GM23338 (cell line): ENCODE data around the gene DRAM2.

ENCODE experiments used
- CREB1 ChIP-seq: fragments of 250-450 bp; sonication (Bioruptor Pico); IDR thresholded peaks from 2 replicates; pipeline ENCODE4 v1.5.0; 2020; ENCODE audit warnings: low read depth, mild to moderate bottlenecking, moderate library complexity
- CTCF ChIP-seq, 2 experiments: fragments of 200-600 bp in 1 of 2; sonication (generic) in 1 of 2; conservative IDR thresholded peaks; 2 replicates each; pipeline versions ENCODE4 v1.5.1 to v1.6.1; 2016 to 2017; ENCODE audit warnings: antibody characterized with exemption in 2 of 2, low read depth in 2 of 2, mild to moderate bottlenecking in 2 of 2, moderate library complexity in 1 of 2
- ETS1 ChIP-seq: IDR thresholded peaks from 2 replicates; pipeline ENCODE4 v1.6.1; 2016; ENCODE audit warnings: antibody characterized with exemption
- EZH2 ChIP-seq: fragments of 200-600 bp; sonication (generic); IDR thresholded peaks from one replicate; pipeline ENCODE4 v1.8.0; 2017; ENCODE audit warnings: antibody characterized with exemption, mild to moderate bottlenecking, low read depth; ENCODE audit not compliant: unreplicated experiment
- EZH2phosphoT487 ChIP-seq: fragments of 200-600 bp; sonication (generic); IDR thresholded peaks from one replicate; pipeline ENCODE4 v1.8.1; 2018; ENCODE audit warnings: antibody characterized with exemption; ENCODE audit not compliant: unreplicated experiment
- POLR2AphosphoS5 ChIP-seq: IDR thresholded peaks from 2 replicates; pipeline ENCODE4 v1.6.1; 2016; ENCODE audit warnings: antibody characterized with exemption, low read depth
- REST ChIP-seq: IDR thresholded peaks from one replicate; pipeline ENCODE4 v1.6.1; 2018; ENCODE audit warnings: antibody characterized with exemption; ENCODE audit not compliant: unreplicated experiment
- ZNF114 ChIP-seq: fragments of 250-450 bp; sonication (Bioruptor Pico); IDR thresholded peaks from 2 replicates; pipeline ENCODE4 v1.5.0; 2020; ENCODE audit warnings: mild to moderate bottlenecking, moderate library complexity
- ZNF331 ChIP-seq: fragments of 250-450 bp; sonication (Bioruptor Pico); IDR thresholded peaks from 2 replicates; pipeline ENCODE4 v1.5.0; 2020; ENCODE audit warnings: low read depth, mild to moderate bottlenecking, moderate library complexity

- TF ChIP-seq CTCF (conservative IDR thresholded peaks at IDR 0.05; ENCODE audit: low read depth in 2 of 2) (no peak), EZH2 (no peak), EZH2phosphoT487 (no peak), ZNF114 (CRISPR knock-in tag) (no peak), POLR2AphosphoS5 (no peak), CREB1 (CRISPR knock-in tag) (no peak), ZNF331 (CRISPR knock-in tag) (no peak), ETS1 (no peak), REST (no peak)
These were observed 8.1 kb upstream of the DRAM2 start for GRCh38 chr1:111147948-111148347.
